ENCODE data around the gene FLVCR2. TPM values are rescaled to one million over a fixed set of nuclear protein-coding genes. Genes with fewer than 3 reads are reported as not detected.

Gene FLVCR2
- total and polyA plus RNA-seq, 2 donors (not counting 1 experiment from before 2014, with no cell fraction given): 7.0 to 7.3 TPM

DNA sequence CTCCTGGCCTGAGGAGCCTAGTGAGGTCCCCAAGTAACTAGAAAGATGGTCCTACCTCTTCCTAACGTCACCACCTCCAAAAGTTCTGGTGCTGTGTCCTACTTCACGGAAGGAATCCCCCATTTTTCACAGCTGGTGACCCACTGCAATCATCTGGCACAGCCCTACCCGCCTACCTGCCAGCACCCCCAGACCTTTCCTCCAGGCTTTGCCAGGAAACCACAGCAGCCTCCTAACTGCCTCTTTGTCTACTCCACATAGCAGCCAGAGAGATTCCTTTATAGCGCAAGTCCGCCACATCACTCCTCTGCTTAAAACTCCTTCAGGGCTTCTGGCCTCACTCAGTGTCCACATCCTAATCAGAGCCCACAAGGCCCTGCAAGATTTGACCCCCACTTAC, 13.4 kb upstream of the FLVCR2 start:
- Histone ChIP-seq H3K27me3 (ENCODE audit: control insufficient read depth, insufficient read depth, low read length) (peaks cover 12% of the 10 kb centered on the region), H3K4me3 (replicated peaks in 1 of 4; ENCODE audit: control extremely low read depth in 1 of 4, insufficient read depth in 1 of 4, low read depth in 3 of 4, low read length in 4 of 4) (no peak overlapping the region), H2AFZ (ENCODE audit: low read length) (no peak overlapping the region), H3K4me2 (ENCODE audit: extremely low read depth, insufficient read depth, low read length) (no peak overlapping the region), H3K36me3 (ENCODE audit: control insufficient read depth, insufficient read depth, low read length) (no peaks in the 10 kb centered on the region), H3K4me1 (ENCODE audit: control insufficient read depth, extremely low read depth, insufficient read depth, low read length) (no peaks in the 10 kb centered on the region), H3K9ac (ENCODE audit: insufficient read depth, low read length) (no peak overlapping the region), H4K20me1 (ENCODE audit: control insufficient read depth, extremely low read depth, insufficient read depth, low read length) (no peaks in the 10 kb centered on the region), H3K79me2 (ENCODE audit: control insufficient read depth, insufficient read depth, low read length) (no peaks in the 10 kb centered on the region), H3K9me3 (ENCODE audit: control insufficient read depth, insufficient read depth, low read depth, low read length) (no peaks in the 10 kb centered on the region), H3K27ac (ENCODE audit: insufficient read depth, low read length) (no peak overlapping the region)
- DNase-seq (ENCODE audit: low read depth in 2 of 2): no peak
- no peak for TF ChIP-seq CTCF (conservative IDR thresholded peaks at IDR 0.05 in 1 of 2, IDR thresholded peaks at IDR 0.05 in 1 of 2; ENCODE audit: low read depth in 1 of 2, low read length in 2 of 2)
- TF ChIP-seq EZH2 (IDR thresholded peaks at IDR 0.05; ENCODE audit: low read length, missing control alignments): no peak

DNA sequence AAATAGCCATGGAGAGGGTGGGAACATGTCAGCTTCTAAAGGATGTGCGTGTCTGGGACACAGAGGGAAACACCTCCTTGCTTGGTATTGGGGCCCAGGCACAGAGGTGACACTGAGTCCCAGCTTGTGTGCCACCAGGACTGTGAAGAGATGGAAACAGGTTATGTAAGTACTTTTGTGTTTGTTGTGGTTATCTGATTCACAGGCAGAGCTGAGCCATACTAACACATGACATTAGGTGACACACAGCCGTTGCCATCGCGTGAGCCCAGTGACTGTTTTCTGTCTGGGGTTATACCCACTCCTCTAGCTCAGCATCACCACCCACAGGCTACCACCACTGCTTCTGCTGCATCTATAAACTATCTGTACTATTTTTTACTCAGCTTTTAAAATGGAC, 12.1 kb upstream of the FLVCR2 start:
- Histone ChIP-seq H3K4me2 (ENCODE audit: extremely low read depth, insufficient read depth, low read length) (no peak overlapping the region), H3K79me2 (ENCODE audit: control insufficient read depth, insufficient read depth, low read length) (no peaks in the 10 kb centered on the region), H3K36me3 (ENCODE audit: control insufficient read depth, insufficient read depth, low read length) (no peaks in the 10 kb centered on the region), H3K9me3 (ENCODE audit: control insufficient read depth, insufficient read depth, low read depth, low read length) (no peaks in the 10 kb centered on the region), H4K20me1 (ENCODE audit: control insufficient read depth, extremely low read depth, insufficient read depth, low read length) (no peaks in the 10 kb centered on the region), H3K4me1 (ENCODE audit: control insufficient read depth, extremely low read depth, insufficient read depth, low read length) (no peaks in the 10 kb centered on the region), H3K9ac (ENCODE audit: insufficient read depth, low read length) (no peak overlapping the region), H3K4me3 (replicated peaks in 1 of 4; ENCODE audit: control extremely low read depth in 1 of 4, insufficient read depth in 1 of 4, low read depth in 3 of 4, low read length in 4 of 4) (no peak overlapping the region), H3K27me3 (ENCODE audit: control insufficient read depth, insufficient read depth, low read length) (peaks cover 17% of the 10 kb centered on the region), H2AFZ (ENCODE audit: low read length) (no peak overlapping the region), H3K27ac (ENCODE audit: insufficient read depth, low read length) (no peak overlapping the region)
- TF ChIP-seq CTCF (conservative IDR thresholded peaks at IDR 0.05 in 1 of 2, IDR thresholded peaks at IDR 0.05 in 1 of 2; ENCODE audit: low read depth in 1 of 2, low read length in 2 of 2) (no peak), EZH2 (IDR thresholded peaks at IDR 0.05; ENCODE audit: low read length, missing control alignments) (no peak)
- DNase-seq (ENCODE audit: low read depth in 2 of 2): no peak

DNA sequence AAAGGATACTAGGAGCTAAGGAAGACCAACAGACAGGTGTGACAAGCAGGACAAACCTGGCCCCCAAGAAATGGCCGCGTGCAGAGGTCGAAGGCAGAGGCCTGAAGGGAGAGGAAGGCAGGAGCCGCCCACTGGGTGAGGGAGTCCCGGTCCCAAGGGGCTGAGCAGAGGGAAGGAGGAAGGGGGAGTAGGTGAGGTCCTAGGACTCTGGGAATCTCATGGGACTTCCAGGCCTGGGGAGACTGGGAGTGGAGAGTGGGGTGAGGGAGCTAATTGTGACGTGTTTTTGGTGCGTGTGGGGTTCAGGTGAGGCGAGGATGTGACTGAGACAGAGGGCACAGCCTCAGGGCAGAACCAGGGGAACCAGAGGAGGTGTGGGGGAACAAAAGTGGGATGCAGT, 11.7 kb upstream of the FLVCR2 start:
- Histone ChIP-seq H3K4me3 (replicated peaks in 1 of 4; ENCODE audit: control extremely low read depth in 1 of 4, insufficient read depth in 1 of 4, low read depth in 3 of 4, low read length in 4 of 4) (no peak overlapping the region), H4K20me1 (ENCODE audit: control insufficient read depth, extremely low read depth, insufficient read depth, low read length) (no peaks in the 10 kb centered on the region), H3K36me3 (ENCODE audit: control insufficient read depth, insufficient read depth, low read length) (no peaks in the 10 kb centered on the region), H3K9me3 (ENCODE audit: control insufficient read depth, insufficient read depth, low read depth, low read length) (no peaks in the 10 kb centered on the region), H3K27ac (ENCODE audit: insufficient read depth, low read length) (no peak overlapping the region), H3K4me1 (ENCODE audit: control insufficient read depth, extremely low read depth, insufficient read depth, low read length) (no peaks in the 10 kb centered on the region), H3K79me2 (ENCODE audit: control insufficient read depth, insufficient read depth, low read length) (no peaks in the 10 kb centered on the region), H2AFZ (ENCODE audit: low read length) (no peak overlapping the region), H3K9ac (ENCODE audit: insufficient read depth, low read length) (no peak overlapping the region), H3K4me2 (ENCODE audit: extremely low read depth, insufficient read depth, low read length) (no peak overlapping the region), H3K27me3 (ENCODE audit: control insufficient read depth, insufficient read depth, low read length) (peaks cover 19% of the 10 kb centered on the region)
- DNase-seq (ENCODE audit: low read depth in 2 of 2): no peak
- TF ChIP-seq CTCF (conservative IDR thresholded peaks at IDR 0.05 in 1 of 2, IDR thresholded peaks at IDR 0.05 in 1 of 2; ENCODE audit: low read depth in 1 of 2, low read length in 2 of 2) (no peak), EZH2 (IDR thresholded peaks at IDR 0.05; ENCODE audit: low read length, missing control alignments) (no peak)

Data from fibroblast of lung (primary cell).